A673 (cell line): ENCODE measurements around the gene AGAP1.

Experiments
- CTCF ChIP-seq: fragments of 300-800, 200-600 bp; sonication (generic); conservative IDR thresholded peaks from 2 replicates; pipeline ENCODE4 v1.5.1; 2017; ENCODE audit warnings: low read depth, mild to moderate bottlenecking, antibody characterized with exemption, low read length, moderate library complexity, mixed read lengths
- EZH2 ChIP-seq: fragments of 200-600 bp; sonication (generic); IDR thresholded peaks from 2 replicates; pipeline ENCODE4 v1.6.1; 2017; ENCODE audit warnings: borderline replicate concordance, low read depth, mild to moderate bottlenecking, mixed read lengths, antibody characterized with exemption, low read length; ENCODE audit not compliant: poor library complexity, severe bottlenecking

- TF ChIP-seq CTCF (no peak), EZH2 (no peak)
Observed at GRCh38 chr2:235502336-235502735, 8.5 kb downstream of the AGAP1 start.
